ENCODE data around the gene OTOP2. TPM values are rescaled to one million over a fixed set of nuclear protein-coding genes. Genes with fewer than 3 reads are reported as not detected.
A peak's percentile ranks its signal among the peaks of the same experiment; 100 is the strongest.

OTOP2 gene
- total and polyA plus RNA-seq, 9 of the 15 experiments (the other 6 are each of a cell fraction or from before 2014, with no cell fraction given) = 0.04 to 0.36 (median 0.14) TPM; not detected in 1

DNA sequence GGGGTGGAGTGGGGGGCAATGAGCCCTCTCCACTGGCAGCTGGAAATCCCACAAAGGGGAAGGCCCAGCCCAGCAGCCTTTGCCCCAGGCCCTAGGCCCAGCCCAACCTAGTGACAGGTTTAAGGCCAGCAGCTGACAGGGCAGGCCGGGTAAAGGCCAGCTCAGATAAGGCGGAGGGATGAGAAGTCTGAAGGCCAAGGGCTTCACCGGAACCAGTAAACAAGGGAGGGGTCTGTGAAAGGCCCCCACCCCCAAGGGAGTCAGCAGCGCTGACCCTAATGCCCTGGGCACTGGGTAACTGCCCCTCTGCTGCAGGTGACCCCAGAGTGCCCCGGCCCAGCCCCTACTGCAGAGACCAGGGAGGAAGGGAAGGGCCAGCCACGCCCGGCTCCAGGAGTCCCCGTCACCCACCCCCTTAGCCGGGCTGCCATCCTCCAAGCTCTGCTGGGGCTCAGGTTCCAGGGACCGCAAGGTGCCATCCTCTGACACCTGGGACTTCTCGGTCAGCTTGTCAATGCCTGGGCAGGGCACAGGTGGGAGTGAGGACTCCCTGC, 29.1 kb downstream of the OTOP2 start:
- BruUV-seq (replicated peaks) = no TSS peak
- FAIRE-seq = no peak
- Histone ChIP-seq H3K4me2 (ENCODE audit: insufficient read depth, low read length) (no peak overlapping the region), H4K20me1 (replicated peaks; ENCODE audit: control insufficient read depth, insufficient read depth, low read length) (no peaks in the 10 kb centered on the region), H2AFZ (ENCODE audit: low read depth, low read length) (no peak overlapping the region), H3K4me3 (no peak overlapping the region), H3K36me3 (ENCODE audit: control insufficient read depth, insufficient read depth, low read length) (no peaks in the 10 kb centered on the region), H3K27ac (ENCODE audit: extremely low read depth, low read depth, low read length) (no peak overlapping the region), H3K9me1 (ENCODE audit: control insufficient read depth, insufficient read depth, low read length) (no peaks in the 10 kb centered on the region), H3K79me2 (ENCODE audit: control insufficient read depth, insufficient read depth, low read length) (no peaks in the 10 kb centered on the region), H3K4me1 (replicated peaks in 1 of 2; ENCODE audit: control insufficient read depth in 2 of 2, insufficient read depth in 2 of 2, low read length in 2 of 2) (peaks cover 0 to 41% of the 10 kb centered on the region in 2 experiments; a peak in 3 of 5 replicates), H3K9me3 (replicated peaks; ENCODE audit: control insufficient read depth, insufficient read depth, low read depth, low read length) (peaks cover 4% of the 10 kb centered on the region; the same call in 1 of the 2 replicates), H3K9ac (ENCODE audit: insufficient read depth in 1 of 2, low read depth in 2 of 2, low read length in 2 of 2) (peak overlapping the region in 1 of 2 experiments; percentile 64; a peak in 2 of 4 replicates), H3K27me3 (ENCODE audit: control insufficient read depth in 2 of 2, insufficient read depth in 2 of 2, low read length in 2 of 2) (peaks cover 9 to 32% of the 10 kb centered on the region in 2 experiments; a peak in 3 of 5 replicates)
- ChIA-PET POLR2A (interaction anchor here (0.6 to 0.9 kb wide), 3 partner anchors 27 to 207 kb away, joined by 3 to 4 read pairs (median 3); no protein-coding TSS in a partner anchor), CTCF (ENCODE audit: low intra/inter-chr PET ratio) (interaction anchor here (1.0 kb wide), 1 partner anchor 31 kb away, joined by 3 read pairs; no protein-coding TSS in a partner anchor)
- in situ Hi-C loops (cut with MboI) = no loop called here
- intact Hi-C loops (cut with micrococcal nuclease) = no loop called here
- TF ChIP-seq MEIS2 (IDR thresholded peaks at IDR 0.05; ENCODE audit: partially characterized antibody) (peak; percentile 16), TCFL5 (CRISPR knock-in tag; conservative IDR thresholded peaks at IDR 0.05) (no peak)
- TF ChIP-seq, protein P1, sequence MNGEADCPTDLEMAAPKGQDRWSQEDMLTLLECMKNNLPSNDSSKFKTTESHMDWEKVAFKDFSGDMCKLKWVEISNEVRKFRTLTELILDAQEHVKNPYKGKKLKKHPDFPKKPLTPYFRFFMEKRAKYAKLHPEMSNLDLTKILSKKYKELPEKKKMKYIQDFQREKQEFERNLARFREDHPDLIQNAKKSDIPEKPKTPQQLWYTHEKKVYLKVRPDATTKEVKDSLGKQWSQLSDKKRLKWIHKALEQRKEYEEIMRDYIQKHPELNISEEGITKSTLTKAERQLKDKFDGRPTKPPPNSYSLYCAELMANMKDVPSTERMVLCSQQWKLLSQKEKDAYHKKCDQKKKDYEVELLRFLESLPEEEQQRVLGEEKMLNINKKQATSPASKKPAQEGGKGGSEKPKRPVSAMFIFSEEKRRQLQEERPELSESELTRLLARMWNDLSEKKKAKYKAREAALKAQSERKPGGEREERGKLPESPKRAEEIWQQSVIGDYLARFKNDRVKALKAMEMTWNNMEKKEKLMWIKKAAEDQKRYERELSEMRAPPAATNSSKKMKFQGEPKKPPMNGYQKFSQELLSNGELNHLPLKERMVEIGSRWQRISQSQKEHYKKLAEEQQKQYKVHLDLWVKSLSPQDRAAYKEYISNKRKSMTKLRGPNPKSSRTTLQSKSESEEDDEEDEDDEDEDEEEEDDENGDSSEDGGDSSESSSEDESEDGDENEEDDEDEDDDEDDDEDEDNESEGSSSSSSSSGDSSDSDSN (IDR thresholded peaks at IDR 0.05; ENCODE audit: borderline replicate concordance in 1 of 2, low read depth in 2 of 2, low read length in 2 of 2) = no peak
- TF ChIP-seq, protein P2, sequence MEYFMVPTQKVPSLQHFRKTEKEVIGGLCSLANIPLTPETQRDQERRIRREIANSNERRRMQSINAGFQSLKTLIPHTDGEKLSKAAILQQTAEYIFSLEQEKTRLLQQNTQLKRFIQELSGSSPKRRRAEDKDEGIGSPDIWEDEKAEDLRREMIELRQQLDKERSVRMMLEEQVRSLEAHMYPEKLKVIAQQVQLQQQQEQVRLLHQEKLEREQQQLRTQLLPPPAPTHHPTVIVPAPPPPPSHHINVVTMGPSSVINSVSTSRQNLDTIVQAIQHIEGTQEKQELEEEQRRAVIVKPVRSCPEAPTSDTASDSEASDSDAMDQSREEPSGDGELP (CRISPR knock-in tag; IDR thresholded peaks at IDR 0.05; ENCODE audit: borderline replicate concordance) = peak; percentile 26; the same call in 1 of the 2 replicates
- no peak for DNase-seq (ENCODE audit: extremely low read depth in 1 of 4, low spot score in 3 of 4)
- WGBS (ENCODE audit: insufficient coverage, low coverage, missing lambda C conversion rate) = 18% methylated on average over 11 of the region's 11 CpGs
- 0 out of 3 replicates have a peak, but pooled peaks have one; percentile 33 for ATAC-seq
